ENCODE measurements around the gene SDK2.

The SDK2 gene

DNA sequence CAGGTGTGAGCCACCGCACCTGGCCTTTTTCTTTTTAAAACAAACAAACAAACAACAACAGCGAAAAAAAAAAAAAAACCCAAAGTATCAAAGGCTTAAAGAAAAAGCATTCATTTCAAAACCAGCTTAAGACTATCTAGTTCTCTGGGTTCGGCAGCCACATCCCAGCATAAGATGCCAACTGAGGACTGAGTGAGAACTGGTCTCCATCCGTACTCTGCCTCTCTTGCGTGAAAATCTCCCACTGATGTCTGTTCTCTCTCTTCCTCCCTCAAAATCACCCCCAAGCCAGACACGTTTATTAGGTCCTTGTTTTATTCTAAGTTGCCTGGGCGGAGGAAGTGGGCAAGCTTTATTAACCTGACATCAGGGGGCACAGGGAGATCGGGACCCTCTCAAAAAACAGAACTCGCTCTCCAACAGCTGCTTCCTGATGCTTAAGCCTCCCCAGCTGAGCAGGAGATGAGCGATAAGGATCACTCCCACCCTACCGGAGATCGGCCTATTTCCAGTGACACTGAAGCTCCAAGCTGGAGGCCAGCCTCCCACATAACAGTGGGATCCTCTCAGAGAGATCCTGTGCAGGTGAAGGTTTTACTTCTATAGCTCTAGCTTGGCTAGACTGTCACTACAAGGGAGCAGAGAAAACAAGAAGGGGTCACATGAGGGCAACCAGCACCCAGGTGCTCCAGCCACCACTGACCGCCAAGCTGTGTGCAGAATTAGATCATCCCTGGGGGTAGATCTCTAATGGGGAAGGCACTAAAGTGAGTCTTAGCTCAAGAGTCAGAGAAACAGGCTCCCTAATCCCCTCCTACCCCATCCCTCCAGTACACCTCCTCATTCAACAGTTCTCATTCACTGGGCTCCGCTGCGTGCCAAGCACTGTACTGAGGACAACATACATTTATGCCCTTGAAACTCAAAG is 346.0 kb downstream of the SDK2 start:
- DNase-seq (ENCODE audit: low spot score): no peak

DNA sequence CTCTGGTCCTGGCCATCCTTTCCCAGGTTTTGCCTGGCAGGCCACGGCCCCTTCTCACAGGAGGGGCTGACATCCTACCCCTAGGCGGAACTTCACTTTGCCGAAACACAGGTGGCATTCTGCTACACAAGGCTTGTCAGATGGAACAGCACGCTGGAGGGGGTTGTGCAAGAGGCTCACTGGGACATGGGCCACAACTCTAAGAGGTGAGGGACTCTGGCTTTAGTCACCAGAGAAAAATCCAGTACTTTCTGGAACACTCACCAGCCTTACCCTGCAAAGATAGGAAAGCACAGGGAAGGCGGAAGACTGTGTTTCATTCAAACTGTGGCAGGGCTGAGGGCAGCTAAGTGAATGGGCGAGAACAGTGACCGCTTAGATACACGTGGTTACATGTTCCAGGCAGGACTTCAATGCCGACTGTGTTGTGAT is 350.7 kb downstream of the SDK2 start:
- no peak for DNase-seq (ENCODE audit: low spot score)

DNA sequence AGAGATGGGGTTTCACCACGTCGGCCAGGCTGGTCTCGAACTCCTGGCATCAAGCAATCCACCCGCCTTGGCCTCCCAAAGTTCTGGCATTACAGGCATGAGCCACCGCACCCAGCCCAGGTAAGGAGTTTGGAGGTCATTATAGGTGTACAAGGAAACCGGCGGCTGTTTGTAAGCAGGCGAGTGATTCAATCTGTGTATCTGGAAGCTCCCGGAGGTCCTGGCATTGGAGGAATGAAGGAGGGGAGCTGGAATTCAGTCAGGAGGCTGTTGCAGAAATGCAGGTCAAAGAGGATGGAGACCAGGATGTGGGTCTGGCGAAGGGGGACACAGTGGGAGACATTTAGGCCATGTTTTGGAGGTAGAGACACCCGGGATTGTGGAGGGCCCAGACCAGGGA is 351.2 kb downstream of the SDK2 start:
- DNase-seq (ENCODE audit: low spot score): no peak

DNA sequence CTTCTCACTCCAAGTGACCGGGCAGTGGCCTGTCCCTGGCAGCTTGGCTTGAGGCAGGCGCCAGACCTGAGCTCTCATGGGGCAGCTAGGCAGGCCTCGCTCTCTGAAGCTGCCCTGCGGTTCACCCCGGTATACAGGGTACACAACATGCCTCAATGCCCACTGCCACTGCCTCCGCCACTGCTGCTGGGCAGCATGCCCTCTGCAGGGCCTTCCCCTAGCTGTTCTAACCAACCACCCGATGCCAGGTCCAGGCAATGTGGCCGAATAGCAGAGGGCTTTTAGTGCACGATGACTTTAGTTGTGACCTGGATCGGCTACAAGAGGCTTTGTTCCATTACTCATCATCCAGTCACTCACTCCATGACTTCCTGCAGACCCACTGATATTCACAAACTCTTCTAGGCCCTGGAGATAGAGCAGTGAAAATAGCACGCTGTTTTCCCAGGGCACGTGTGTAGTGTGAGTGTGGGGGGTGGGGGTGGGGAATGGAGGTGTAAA is 352.2 kb downstream of the SDK2 start:
- peak; percentile 77 for DNase-seq (ENCODE audit: low spot score)

DNA sequence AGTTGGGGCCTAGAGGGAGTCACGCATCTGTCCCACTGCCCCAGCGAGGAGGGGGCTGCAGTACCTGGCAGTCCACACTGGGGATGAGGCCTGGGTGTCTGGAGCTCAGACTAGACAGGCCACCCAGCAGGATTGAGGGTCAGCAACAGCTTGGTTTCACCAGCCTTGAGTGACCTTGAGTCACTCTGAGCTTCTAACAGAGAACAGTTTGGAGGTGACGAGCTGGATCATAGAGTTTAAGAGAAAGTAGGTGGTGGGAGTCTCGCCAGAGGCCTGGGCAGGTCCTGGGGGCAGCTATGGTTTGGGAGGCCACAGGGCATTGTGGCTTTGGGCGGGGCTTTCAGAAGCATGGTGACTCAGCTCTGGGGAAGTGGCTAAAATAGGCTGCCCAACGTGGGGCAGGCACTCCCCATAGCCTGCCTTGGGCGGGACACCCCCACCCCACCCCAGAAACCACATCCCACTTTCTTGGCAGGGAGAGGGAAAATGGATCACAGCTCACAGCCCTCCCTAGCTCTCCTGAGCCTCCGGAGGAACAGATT is 352.9 kb downstream of the SDK2 start:
- no peak for DNase-seq (ENCODE audit: low spot score)

DNA sequence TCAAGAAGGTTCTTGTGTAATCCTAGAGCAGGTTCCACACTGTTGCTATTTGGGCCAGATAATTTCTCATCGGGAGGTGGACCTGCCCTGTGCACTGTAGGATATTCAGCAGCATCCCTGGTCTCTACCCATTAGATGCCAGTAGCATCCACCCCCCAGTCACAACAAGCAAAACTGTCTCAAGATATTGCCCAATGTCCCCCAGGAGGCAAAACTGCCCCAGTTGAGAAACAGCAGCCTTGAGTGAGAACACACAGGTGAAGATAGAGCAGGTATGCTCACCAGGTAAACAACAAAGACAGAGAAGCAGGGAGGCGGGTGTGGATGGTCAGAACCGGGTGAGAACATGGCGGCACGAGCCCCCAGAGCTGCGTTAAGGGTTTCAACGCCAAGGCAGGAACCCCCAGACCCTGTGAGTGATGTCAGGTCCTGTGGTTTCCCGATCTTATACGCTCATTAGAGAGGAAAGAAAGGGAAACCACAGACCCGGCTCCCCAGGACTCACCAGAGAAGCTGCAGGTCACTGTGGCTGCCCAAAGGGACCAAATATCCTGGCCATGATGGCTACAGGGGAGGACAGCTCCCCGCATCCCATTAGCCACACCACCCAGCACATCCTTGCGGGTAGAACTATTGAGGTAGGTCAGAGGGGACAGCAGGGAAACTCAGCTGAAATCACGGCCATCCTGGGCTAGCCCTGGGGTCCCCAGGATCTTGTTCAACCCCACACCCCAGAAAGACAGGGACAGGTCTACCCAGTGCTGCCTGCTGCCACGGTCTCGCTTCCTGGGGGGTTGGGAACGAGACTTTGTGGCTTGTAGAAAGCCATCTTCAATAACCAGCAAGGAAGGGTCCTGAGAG is 353.6 kb downstream of the SDK2 start:
- no peak for DNase-seq (ENCODE audit: low spot score)

DNA sequence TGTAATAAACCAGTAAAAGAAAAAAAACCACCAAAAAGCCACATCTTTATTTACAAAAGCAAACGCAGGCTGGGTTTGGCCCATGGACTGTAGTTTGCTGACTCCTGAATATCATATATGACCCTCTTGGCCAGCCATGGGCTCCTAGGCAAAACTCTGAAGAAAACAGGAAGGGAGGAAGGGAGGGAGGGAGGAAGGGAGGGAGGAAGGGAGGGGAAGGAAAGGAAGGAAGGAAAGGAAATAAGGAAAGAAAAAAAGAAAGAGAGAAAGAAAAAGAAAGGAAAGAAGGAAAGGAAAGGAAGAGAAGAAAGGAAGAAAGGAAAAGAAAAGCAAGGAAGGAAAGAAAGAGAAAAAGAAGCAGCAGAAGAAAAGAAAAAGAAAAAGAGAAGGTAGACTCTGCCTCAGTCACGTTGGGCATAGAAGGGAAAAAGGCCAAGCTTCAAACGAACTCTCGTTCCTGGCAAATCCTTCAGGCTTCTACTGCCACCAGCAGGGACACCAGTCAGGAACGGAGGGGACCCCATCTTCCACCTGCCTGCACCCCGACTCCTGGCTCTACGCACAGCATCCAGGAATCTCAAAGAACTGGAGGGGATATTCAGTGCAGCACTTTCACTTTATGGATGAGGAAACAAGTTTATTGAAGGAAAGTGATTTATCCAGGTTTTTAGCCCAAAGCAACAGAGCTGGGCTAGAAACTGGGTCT is 354.5 kb downstream of the SDK2 start:
- DNase-seq (ENCODE audit: low spot score): no peak

DNA sequence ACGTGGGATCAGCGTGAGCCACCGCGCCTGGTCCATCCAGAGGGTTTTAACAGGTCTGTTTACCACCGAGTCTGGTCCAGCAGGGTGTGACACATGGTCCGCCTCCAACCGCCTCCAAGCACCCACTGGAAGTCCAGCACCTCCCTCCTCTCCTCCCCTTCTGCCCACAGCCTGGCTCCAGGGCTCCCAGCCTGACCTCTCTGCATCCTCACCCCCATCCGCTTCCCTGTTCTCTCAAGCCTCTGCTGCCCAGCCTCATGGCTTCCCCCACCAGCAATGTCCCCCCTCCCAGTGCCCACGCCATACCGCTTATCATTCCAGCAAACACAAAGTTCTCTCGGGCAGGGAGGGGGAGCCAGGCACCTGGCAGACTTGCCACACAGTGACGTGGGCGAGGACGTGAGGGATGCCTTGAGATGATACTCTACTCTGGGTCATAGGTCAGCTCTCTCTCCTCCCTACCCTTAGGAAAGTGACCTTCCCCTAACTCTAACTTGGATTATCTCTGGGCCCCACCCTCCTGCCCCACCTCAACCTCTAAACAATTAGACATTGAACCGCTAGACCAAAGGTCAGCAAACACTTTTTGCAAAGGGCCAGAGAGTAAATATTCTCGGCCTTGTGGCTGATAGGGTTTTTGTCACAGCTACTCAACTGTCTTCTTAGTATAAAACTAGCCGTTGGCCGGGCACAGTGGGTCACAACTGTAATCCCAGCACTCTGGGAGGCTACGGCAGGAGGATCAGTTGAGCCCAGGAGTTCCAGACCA is 355.5 kb downstream of the SDK2 start:
- no peak for DNase-seq (ENCODE audit: low spot score)

DNA sequence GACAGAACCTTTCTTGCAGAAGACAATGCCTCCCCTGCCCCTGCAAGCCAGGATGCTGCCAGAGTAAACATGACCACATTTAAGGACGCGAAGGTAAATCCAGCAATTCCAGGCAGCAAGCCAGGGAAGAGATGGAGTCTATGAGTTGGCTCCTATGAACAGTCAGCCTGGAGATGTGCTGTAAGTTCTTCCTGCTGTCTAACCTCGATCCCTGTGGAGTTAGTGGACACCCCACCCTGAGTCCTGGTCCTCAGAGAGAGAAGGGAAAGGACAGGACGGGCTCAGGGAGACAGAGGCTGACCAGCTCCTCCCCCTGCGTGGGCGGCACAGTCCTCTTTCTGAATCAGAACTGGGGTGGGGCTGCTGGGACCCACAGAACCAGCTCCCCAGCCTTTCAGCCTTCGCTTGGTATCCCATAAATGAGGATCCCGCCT is 357.4 kb downstream of the SDK2 start:
- DNase-seq (ENCODE audit: low spot score): no peak

DNA sequence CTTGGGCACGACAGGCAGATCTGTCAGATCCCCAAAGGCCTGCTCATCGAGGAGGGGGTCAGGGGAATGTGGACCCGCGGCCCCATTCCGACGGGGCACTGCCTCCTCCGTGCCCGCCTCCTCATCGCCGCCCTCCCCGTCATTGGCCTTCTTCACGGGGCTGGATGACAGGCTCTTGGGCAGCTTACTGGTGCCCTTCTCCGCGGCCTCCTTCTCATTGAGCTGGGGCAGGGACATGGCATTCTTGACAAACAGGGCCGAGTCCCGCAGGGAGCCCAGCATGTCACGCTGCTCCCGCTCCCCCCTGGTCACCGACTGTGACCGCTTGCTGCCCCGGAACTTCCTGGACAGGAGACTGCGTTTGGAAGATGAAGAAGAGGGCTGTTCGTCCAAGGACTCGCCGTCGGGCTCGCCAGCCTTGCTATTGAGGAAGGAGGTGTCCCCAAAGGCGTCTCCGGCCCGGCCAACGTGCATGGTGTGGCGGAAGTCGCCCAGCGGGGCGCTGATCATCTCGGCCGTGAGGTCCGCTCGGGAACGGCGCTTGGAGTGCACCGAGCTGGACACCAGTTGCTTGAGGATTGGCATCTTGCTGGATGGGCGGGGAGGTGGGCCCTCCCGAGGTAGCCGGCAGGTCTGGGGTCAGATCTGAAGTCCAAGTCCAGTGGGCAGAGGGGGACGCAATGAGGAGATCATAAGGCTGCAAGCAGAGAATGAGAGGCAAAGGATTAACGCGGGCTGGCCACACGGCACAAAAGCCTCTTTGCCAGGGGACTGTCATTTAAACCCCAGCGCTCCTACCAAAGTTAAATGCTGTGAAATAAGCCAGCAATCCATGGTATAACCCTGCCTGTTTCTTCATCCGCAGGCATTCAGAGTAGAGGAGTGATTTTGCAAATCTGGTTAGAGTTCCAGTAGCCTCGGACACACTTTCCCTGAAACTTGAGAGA is 358.1 kb downstream of the SDK2 start:
- no peak for DNase-seq (ENCODE audit: low spot score)

DNA sequence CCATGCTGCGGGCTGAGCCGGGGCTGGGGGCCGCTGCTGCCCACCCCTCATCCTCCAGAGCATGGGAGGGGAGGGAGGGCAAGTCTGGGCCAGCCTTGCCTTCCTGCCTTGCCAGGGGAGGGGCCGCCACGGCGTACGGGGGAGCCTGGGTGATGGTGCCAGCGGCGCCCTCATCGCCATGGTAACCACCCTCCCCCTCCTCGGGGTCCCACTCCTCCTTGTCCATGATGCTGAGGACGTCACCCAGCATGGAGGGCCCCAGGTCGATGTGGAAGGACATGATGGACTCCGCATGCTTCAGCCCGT is 358.7 kb downstream of the SDK2 start:
- DNase-seq (ENCODE audit: low spot score): no peak

DNA sequence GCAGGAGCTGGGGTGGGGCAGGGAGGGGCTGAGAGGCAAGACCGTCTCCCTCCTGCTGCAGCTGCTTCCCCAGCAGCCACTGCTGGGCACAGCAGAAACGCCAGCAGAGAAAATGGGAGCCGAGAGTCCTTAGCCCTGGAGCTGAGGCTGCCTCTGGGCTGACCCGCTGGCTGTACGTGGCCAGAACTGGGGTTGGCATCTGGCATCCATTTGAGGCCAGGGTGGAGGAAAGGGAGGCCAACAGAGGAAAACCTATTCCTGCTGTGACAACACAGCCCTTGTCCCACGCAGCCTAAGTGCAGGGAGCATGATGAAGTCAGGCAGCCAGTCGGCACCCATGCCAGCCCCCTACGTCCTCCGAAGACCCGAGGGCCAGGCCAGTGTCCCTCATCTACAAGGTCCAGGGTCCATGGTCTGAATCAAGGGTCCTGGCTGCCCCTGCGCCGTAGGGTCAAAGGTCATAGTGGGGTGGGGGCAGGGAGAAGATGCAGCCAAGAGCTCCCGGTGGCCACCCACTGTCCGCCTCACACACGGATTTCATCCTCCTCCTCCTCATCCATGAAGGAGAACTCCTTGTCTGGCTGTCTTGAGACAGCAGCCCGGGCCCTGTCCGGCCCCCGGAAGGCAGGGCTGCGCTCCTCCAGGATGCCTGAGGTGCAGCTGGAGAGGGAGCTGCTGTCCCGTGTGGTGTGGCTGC is 359.2 kb downstream of the SDK2 start:
- no peak for DNase-seq (ENCODE audit: low spot score)
